ENCODE measurements around the gene XRN2.

- TF ChIP-seq, protein P1, sequence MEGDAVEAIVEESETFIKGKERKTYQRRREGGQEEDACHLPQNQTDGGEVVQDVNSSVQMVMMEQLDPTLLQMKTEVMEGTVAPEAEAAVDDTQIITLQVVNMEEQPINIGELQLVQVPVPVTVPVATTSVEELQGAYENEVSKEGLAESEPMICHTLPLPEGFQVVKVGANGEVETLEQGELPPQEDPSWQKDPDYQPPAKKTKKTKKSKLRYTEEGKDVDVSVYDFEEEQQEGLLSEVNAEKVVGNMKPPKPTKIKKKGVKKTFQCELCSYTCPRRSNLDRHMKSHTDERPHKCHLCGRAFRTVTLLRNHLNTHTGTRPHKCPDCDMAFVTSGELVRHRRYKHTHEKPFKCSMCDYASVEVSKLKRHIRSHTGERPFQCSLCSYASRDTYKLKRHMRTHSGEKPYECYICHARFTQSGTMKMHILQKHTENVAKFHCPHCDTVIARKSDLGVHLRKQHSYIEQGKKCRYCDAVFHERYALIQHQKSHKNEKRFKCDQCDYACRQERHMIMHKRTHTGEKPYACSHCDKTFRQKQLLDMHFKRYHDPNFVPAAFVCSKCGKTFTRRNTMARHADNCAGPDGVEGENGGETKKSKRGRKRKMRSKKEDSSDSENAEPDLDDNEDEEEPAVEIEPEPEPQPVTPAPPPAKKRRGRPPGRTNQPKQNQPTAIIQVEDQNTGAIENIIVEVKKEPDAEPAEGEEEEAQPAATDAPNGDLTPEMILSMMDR (IDR thresholded peaks at IDR 0.05; ENCODE audit: low read depth, low read length) = no peak
- TF ChIP-seq EZH2phosphoT487 (IDR thresholded peaks at IDR 0.05; ENCODE audit: low read depth) = no peak
These were observed 35.2 kb downstream of the XRN2 start for GRCh38 chr20:21338291-21338690.

All from OCI-LY3 (cell line).